GM19043 (cell line): ENCODE data around the gene GRAMD1A.
"Not testable (repeated sequence)": the region's sequence is repeated elsewhere in the genome, so short reads cannot be mapped to it uniquely, and the experiment has no call there.

Experiments used
- ATAC-seq: cut with Tn5 transposase; IDR thresholded peaks from one replicate; pipeline ENCODE4 v1.9.1; 2021; ENCODE audit warnings: low read depth; ENCODE audit not compliant: unreplicated experiment

Gene GRAMD1A

DNA sequence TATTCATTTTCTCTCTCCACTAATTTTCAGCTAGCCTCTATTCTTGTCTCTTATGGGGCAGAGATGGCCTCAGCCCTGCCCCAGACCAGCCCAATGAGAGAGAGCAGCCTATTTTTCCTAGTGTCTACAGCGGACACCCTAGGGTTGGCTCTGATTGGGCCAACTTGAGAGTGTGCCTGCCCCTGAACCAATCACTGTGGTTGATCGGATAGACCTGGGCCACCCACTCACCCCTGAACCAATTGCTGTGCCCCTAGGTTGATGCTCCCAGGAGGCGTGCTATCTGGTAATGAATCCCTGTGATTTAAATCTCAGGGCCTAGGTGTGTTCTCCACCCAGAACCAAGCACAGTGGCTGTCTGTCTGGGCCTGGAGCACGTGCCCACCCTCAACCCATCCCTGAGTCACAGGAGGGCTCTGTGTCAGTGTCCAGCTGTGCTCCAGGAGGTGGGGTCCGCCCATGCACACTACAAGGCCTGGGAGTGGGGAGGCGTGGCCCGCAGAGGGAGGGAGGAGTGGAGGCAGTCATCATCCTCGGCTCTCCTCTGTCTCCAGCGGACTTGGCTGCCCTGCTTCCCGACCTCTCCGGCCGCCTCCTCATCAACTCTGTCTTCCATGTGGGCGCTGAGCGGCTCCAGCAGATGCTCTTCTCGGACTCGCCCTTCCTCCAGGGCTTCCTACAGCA is 15.3 kb downstream of the GRAMD1A start:
- no peak for ATAC-seq

DNA sequence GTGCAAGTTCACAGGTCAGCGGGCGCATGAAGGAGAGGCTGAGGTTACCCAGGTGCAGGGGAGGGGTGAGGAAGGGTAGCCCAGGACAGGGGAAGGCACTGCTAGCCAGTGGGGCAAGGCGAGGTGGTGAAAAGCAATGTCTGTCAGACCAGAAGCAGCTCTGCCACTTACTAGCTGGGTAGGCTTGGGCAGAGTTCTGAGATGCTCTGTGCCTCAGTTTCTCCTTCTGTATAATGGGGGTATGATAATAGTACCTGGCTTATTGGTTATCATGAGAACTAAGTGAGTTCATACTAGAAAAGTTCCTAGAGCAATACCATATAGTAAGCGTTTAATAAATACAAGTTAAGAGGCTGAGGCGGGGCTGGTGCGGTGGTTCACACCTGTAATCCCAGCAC is 15.8 kb downstream of the GRAMD1A start:
- no peak for ATAC-seq

DNA sequence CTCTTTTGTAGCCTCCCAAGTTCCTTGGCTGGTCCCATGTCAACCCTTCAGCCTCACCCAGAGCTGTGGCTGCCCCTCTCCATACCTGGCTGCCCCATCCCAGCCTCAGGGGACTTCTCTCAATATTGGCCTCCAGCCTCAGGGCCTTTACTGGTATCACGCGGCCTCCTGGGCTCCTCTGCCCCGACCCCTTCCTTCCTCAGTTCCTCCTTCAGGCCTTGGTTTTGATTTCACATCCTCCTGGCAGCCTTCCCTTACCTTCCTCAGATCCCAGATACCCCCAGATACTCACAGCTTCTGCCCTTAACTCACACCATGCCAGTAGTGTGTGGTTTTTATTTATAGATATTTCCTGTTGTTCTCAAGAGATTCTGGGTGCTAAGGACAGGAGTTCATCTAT is 17.4 kb downstream of the GRAMD1A start:
- ATAC-seq = no peak

DNA sequence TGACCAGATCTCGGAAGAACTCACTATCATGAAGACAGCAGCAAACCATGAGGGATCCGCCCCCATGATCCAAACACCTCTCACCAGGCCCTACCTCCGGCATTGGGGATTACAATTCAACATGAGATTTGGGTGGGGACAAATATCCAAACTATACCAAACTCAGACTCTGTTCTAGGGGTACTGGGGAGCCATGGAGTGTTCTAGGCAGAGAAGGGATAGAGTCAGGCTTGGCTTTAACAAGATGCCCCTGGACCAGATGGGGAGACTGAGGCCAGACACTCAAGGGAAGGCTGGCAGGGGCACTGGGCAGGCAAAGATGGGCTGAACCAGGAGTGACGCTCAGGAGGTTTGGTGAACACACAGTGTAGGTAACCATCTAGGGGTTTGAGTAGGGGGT is 18.3 kb downstream of the GRAMD1A start:
- no peak for ATAC-seq

DNA sequence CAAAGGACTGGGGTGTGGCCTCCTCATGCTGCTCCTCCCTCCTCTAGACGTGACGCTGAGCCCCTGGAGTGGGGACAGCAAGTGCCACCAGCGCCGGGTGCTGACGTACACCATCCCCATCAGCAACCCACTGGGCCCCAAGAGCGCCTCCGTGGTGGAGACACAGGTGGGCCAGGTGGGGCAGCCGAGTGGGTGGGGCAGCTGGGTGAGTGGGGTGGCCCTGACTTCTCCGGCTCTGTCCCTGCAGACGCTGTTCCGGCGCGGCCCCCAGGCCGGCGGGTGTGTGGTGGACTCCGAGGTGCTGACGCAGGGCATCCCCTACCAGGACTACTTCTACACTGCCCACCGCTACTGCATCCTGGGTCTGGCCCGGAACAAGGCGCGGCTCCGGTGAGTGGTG is 19.0 kb downstream of the GRAMD1A start:
- ATAC-seq = no peak

DNA sequence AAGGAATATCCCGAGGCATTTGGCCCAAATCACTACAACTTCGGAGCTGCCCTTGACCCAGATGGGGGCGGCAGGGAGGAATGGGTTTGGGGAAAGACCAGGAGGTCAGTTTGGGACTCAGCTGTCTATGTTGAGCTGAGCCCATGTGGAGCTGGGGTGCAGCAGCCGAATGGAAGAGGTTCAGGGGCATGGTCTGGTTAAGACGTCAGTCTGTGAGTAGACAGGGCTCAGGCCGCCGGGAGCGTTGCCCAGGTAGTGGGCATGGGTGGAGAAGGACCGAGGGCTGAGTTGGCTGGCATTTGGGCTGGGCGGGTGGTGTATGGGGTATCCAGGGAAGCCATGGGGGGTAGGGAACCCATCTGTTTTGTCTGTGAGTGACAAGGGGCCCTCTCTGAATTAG is 20.9 kb downstream of the GRAMD1A start:
- ATAC-seq = no peak

DNA sequence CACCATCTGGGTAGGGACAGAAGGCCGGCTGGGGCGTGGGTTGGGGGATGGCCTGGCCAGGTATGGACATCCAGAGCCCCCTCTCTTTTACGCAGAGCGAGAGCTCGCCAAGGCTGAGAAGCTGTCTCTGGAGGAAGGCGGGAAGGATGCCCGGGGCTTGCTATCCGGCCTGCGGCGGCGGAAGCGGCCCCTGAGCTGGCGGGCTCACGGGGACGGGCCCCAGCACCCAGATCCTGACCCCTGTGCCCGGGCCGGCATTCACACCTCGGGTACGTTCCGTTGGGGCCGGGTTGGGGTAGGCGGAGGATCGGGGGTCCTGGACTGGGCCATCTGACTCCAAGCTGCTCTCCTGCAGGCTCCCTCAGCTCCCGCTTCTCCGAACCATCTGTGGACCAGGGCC is 21.5 kb downstream of the GRAMD1A start:
- no peak for ATAC-seq

DNA sequence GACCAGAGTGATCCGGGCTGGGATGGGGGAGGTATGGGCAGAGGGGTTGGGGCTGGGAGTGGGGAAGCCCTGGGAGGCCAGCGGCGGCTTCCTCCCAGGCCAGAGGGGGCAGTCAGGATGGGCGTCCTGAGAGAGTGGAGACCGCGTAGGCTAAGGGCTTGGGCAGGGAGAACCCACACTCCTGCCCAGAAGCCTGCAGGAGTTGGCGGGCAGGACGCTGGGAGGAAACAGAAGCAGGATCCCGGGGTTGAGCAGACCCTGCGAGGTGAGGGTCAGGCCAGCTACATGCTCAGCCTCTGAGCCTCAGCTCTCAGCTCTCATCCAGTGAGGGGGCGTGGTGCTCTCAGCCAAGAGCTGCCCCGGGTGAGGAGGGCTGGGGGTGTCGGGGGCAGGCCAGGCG is 22.3 kb downstream of the GRAMD1A start:
- no peak for ATAC-seq

DNA sequence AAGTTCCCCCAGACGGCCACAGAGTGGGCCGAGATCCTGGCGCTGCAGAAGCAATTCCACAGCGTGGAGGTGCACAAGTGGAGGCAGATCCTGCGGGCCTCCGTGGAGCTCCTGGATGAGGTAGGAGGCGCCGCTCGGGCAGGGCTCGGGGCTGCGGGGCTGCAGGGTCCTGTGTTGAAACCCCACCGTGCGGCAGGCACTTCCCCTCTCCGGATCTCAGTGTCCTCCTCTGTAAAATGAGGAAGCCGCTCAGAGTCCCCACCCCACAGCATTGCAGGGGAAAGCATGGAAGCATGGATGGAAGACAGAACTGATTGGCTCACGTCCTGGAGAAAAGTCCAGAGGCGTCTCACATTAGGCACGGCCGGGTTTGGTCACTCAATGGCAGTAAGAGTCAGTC is 23.3 kb downstream of the GRAMD1A start:
- ATAC-seq = no peak

DNA sequence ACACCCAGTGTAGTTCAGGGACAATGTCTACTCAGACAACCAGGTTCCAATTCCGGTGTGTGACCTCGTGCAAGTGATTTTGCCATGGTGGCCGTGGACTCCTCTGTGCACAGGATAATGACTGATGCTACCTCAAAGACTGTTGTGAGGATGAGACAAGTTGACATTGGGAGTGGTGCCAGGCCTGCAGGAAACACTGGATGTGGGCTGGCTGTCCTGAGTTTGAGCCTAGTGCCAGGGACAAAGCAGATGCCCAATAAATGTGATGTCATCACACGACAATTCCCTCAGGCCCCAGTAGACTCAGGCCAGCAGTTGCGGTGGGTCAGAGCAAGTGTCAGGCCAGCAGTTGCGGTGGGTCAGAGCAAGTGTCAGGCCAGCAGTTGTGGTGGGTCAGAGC is 24.0 kb downstream of the GRAMD1A start:
- no peak for ATAC-seq

DNA sequence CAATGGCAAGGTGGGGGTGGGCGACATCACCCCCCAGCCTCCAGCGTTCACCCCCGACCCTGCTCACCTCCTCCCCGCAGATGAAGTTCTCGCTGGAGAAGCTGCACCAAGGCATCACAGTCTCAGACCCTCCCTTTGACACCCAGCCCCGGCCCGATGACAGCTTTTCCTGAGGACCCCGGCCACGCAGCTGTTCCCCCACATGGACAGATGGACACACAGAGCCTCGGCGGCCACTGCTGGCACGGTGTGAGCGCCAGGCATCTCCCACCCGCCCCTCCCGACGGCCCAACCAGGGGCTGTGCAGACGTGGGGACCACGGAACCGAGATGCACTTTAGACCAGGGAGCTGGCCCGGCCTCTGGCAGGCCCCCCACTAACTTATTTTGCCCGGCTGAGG is 25.8 kb downstream of the GRAMD1A start:
- no peak for ATAC-seq

DNA sequence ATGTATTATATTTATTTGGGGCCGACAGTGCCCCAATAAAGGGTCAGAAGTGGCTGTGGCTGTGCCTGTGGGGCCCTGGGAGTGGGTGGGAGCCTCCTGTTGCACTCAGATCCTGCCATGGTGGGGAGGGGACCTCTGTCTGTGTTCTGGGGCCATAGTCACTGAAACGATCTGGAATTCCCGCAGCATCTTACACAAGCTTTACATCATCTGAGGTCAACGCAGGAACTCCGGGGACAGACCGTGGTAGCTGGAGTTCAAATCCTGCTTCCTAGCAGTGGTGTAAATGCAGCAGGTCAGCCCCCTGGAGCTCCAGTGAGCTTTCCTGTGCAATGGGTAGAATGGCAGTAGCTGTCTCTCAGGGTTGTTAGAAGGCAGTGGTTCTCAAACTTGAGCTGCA is 26.3 kb downstream of the GRAMD1A start:
- ATAC-seq = no peak

DNA sequence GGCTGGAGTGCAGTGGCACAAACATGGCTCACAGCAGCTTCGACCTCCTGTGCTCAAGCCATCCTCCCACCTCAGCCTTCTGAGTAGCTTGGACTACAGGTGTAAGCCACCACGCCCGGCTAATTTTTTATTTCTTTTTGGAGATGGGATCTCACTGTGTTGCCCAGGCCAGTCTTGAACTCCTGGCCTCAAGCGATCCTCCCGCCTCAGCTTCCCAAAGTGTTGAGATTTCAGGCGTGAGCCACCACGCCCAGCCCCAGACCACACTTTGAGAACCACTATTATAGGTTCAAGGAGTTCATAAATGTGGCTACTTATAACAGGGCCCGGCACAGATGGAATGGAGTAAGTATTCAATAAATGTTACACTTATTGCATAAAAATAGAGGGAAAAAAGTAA is 26.9 kb downstream of the GRAMD1A start:
- no peak for ATAC-seq

DNA sequence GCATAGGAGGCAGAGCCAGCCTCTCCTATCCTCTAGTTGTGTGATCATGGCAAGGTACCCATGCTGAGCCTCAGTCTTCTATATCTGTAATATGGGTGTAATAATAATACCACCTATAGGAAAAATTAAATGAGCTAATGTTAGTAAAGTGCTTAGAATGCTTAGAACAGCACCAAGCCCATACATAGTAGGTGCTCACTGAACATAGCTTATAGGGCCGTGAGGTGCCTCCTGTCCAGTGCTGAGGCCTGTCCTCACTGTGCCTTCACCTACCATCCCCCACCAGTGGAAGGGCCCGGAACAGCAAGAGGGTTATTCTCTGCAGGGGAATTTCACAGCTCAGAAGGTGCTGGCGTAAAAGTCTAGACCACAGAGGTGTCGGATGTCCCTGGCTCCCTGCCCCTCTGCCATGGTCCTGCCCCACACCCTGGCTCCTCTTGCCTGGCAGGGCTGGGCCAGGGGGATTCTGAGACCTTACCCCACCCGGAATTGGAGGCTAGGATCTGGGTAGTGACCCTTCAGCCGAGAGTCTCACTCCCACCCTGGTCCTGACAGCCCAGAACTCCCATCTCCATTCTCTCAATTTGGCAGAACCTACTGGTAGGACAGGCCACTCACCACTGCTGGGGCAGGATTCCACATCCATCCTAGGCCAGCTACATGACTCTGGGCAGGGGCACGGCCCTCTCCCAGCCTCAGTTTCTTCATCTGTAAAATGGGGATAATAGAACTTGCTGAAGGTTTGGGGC is 27.9 kb downstream of the GRAMD1A start:
- ATAC-seq = no peak

DNA sequence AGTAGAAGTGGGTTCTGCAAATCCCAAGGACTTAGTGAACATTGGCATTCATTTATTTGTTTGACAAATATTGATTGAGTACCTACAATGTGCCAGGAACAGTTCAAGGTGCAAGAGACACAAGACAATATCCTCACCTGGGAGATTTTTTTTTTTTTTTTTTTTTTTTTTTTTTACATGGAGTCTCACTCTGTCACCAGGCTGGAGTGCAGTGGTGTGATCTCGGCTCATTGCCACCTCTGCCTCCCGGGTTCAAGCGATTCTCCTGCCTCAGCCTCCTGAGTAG is 28.4 kb downstream of the GRAMD1A start:
- ATAC-seq = not testable (repeated sequence)

DNA sequence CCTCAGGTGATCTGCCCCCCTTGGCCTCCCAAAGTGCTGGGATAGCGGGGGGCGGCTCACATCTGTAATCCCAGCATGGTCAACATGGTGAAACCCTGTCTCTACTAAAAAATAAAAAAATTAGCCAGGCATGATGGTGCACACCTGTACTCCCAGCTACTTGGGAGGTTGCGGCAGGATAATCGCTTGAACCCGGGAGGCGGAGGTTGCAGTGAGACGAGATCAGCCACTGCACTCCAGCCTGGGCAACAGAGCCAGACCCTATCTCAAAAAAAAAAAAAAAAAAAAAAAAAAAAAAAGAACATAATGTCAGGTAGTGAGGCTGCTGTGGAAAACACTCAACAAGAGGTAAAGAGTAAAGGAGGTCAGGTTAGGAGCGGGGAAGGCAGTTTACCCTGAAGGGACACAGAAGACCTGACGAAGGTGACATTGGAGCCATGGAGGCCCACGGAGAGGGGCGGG is 29.2 kb downstream of the GRAMD1A start:
- ATAC-seq = not testable (repeated sequence)

DNA sequence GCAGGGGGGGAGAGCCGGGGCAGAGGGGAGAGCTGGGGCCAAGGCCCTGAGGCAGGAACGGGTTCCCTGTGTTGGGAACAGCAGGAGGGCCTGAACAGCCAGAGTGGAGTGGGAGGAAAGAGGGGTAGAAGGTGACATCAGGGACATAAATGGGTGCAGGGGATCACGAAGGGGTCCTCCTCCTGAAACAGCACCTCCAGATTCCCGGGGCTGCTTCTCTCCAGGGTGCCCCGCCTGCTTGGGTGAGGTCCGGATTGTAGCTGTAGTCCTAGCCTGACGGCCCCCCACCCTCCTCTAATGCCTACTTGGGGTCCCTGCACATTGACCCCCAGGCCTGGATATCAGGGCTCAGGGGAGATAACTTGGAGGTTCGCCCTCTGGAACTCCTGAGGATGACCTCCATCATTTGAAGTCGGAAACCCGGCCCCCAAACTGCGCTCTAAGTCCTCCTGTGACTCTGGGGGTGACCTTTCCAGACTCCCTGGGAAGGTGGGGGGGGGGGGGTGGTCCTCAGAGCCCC is 29.7 kb downstream of the GRAMD1A start:
- ATAC-seq = no peak

DNA sequence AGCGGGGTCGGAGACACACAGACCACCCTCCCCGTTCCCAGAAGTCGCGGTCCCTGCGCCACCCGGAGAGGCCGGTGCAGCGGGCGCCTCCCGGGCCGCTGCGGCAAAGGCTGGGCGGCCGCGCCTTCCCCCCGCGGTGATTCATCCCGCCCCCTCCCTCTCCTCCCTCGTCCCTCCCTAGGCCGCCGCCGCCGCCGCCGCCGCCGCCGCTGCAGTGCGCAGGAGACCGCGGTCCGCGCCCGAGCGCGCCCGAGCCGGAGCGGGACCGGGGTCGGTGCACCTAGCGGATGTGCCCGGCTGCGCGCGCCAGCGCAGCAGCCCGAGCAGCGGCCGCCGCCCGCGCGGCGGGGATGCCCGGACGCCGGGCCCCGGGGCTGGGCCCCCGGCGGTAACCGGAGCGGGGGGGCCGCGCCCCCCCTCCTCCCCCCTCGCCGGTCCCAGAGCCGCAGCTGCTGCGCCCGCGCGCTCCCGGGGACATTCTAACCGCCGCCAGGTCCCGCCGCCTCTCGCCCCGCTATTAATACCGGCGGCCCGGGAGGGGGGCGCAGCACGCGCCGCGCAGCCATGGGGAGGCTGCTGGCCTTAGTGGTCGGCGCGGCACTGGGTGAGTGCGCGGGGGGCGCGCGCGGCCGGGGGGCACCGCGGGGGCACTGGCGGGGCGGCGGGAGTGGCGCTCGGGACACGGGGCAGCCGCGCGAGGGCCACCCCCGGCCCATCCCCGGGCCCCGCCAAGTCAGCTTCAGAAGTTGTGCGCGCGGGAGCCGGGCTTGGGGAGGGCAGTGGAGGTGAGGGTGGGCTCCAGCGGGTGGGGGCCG is 30.3 kb downstream of the GRAMD1A start, which contains the start of gene SCN1B:
SCN1B (plus strand) TSS at position 214 of the 815 bp plus-strand sequence; CDS start at position 565, 351 bp downstream.
- ATAC-seq = no peak

DNA sequence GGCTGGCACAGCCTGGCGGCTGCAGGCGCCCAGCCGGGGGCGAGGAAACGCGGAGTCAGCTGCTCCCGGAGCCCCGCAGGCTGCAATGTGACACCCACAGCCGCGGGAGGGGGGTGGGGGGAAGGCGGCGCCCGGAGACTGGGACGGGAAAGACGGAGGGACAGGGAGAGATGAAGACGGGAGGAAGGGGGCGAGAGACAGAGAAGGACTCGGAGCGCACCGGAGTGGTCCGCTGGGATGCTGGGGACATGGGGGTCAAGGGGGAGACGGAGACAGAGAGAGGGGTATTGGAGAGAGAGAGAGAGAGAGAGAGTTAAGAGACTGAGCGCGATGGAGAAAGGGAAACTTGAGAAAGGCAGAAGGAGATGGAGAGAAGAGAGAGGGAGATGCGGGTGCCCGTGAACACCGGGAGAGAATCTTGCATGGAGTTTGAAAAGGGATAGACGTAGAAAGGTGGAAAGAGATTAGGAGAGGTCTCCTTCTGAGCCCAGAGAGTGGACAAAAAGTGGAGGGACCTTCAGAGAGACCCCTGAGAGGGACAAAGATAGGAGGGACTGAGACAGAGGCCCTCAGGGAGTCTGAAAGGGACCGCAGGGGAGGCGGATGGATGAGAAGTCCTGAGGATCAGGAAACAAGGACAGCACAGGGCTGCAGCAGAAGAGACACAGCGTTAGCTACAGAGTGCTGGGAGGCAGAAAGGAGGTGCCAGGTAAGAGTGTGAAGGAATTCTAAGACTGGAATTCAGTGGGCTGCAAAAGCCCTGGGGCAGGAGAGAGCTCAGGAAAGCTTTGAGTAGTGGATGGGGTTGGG is 31.2 kb downstream of the GRAMD1A start:
- ATAC-seq = no peak

DNA sequence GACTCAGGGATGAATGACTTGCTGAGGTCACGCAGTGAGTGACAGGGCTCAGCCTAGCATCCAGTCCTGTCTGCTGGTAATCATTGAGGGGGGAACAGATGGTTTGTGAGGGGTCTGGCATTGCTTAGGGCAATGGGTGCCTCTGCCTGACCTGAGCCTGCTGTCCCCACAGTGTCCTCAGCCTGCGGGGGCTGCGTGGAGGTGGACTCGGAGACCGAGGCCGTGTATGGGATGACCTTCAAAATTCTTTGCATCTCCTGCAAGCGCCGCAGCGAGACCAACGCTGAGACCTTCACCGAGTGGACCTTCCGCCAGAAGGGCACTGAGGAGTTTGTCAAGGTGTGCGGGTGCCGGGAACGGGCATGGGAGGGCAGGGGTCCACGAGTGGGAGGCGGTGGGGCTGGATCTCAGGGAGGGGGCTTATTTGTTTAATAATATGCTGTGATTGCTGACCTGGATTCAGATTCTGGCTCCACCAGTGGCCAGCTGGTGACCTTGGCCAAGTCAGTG is 32.3 kb downstream of the GRAMD1A start:
- ATAC-seq = no peak
